ENCODE data around the gene SLC7A1.

Gene SLC7A1

GRCh38 chr13:29571876-29572570 lies 23.5 kb downstream of the SLC7A1 start:
- Histone ChIP-seq H3K27me3 (ENCODE audit: insufficient read depth, low read length) (no peaks in the 10 kb centered on the region), H3K27ac (ENCODE audit: low read depth, low read length) (no peak overlapping the region), H3K4me3 (ENCODE audit: low read depth, low read length) (no peak overlapping the region), H3K79me2 (ENCODE audit: control insufficient read depth, insufficient read depth, low read length, unreplicated experiment) (peaks cover 96% of the 10 kb centered on the region), H3K4me1 (ENCODE audit: control insufficient read depth, insufficient read depth, low read length, unreplicated experiment) (peaks cover 15% of the 10 kb centered on the region), H2AFZ (ENCODE audit: low read length, unreplicated experiment) (no peak overlapping the region), H3K36me3 (ENCODE audit: insufficient read depth, low read length) (no peaks in the 10 kb centered on the region)

GRCh38 chr13:29570051-29570654 lies 25.3 kb downstream of the SLC7A1 start:
- Histone ChIP-seq H2AFZ (ENCODE audit: low read length, unreplicated experiment) (no peak overlapping the region), H3K27me3 (ENCODE audit: insufficient read depth, low read length) (no peaks in the 10 kb centered on the region), H3K4me3 (ENCODE audit: low read depth, low read length) (no peak overlapping the region), H3K36me3 (ENCODE audit: insufficient read depth, low read length) (no peaks in the 10 kb centered on the region), H3K4me1 (ENCODE audit: control insufficient read depth, insufficient read depth, low read length, unreplicated experiment) (peaks cover 15% of the 10 kb centered on the region), H3K27ac (ENCODE audit: low read depth, low read length) (no peak overlapping the region), H3K79me2 (ENCODE audit: control insufficient read depth, insufficient read depth, low read length, unreplicated experiment) (peaks cover 96% of the 10 kb centered on the region)

- Histone ChIP-seq H3K27ac (ENCODE audit: low read depth, low read length) (no peak overlapping the region), H3K4me1 (ENCODE audit: control insufficient read depth, insufficient read depth, low read length, unreplicated experiment) (peaks cover 18% of the 10 kb centered on the region), H2AFZ (ENCODE audit: low read length, unreplicated experiment) (no peak overlapping the region), H3K27me3 (ENCODE audit: insufficient read depth, low read length) (no peaks in the 10 kb centered on the region), H3K4me3 (ENCODE audit: low read depth, low read length) (no peak overlapping the region), H3K79me2 (ENCODE audit: control insufficient read depth, insufficient read depth, low read length, unreplicated experiment) (peaks cover 96% of the 10 kb centered on the region), H3K36me3 (ENCODE audit: insufficient read depth, low read length) (no peaks in the 10 kb centered on the region)
These were observed 26.0 kb downstream of the SLC7A1 start for GRCh38 chr13:29569253-29570050.

GRCh38 chr13:29568731-29569130 lies 26.8 kb downstream of the SLC7A1 start:
- Histone ChIP-seq H3K36me3 (ENCODE audit: insufficient read depth, low read length) (no peaks in the 10 kb centered on the region), H2AFZ (ENCODE audit: low read length, unreplicated experiment) (no peak overlapping the region), H3K27me3 (ENCODE audit: insufficient read depth, low read length) (no peaks in the 10 kb centered on the region), H3K79me2 (ENCODE audit: control insufficient read depth, insufficient read depth, low read length, unreplicated experiment) (peaks cover 96% of the 10 kb centered on the region), H3K27ac (ENCODE audit: low read depth, low read length) (no peak overlapping the region), H3K4me1 (ENCODE audit: control insufficient read depth, insufficient read depth, low read length, unreplicated experiment) (peaks cover 14% of the 10 kb centered on the region), H3K4me3 (ENCODE audit: low read depth, low read length) (no peak overlapping the region)

GRCh38 chr13:29567411-29567810 lies 28.1 kb downstream of the SLC7A1 start:
- no peaks in the 10 kb centered on the region for H3K27me3 ChIP-seq (ENCODE audit: insufficient read depth, low read length)
- no peak overlapping the region for H2AFZ ChIP-seq (ENCODE audit: low read length, unreplicated experiment)

GRCh38 chr13:29566206-29566605 lies 29.3 kb downstream of the SLC7A1 start:
- H3K36me3 ChIP-seq (ENCODE audit: insufficient read depth, low read length) = no peaks in the 10 kb centered on the region
- H2AFZ ChIP-seq (ENCODE audit: low read length, unreplicated experiment) = no peak overlapping the region
- H3K4me3 ChIP-seq (ENCODE audit: low read depth, low read length) = no peak overlapping the region
- peaks cover 96% of the 10 kb centered on the region for H3K79me2 ChIP-seq (ENCODE audit: control insufficient read depth, insufficient read depth, low read length, unreplicated experiment)
- peaks cover 14% of the 10 kb centered on the region for H3K4me1 ChIP-seq (ENCODE audit: control insufficient read depth, insufficient read depth, low read length, unreplicated experiment)
- H3K27me3 ChIP-seq (ENCODE audit: insufficient read depth, low read length) = no peaks in the 10 kb centered on the region
- H3K27ac ChIP-seq (ENCODE audit: low read depth, low read length) = no peak overlapping the region

More at GRCh38 chr13:29567411-29567810, 28.1 kb downstream of the SLC7A1 start:
- no peak overlapping the region for H3K4me3 ChIP-seq (ENCODE audit: low read depth, low read length)
- no peak overlapping the region for H3K27ac ChIP-seq (ENCODE audit: low read depth, low read length)
- H3K4me1 ChIP-seq (ENCODE audit: control insufficient read depth, insufficient read depth, low read length, unreplicated experiment) = peaks cover 10% of the 10 kb centered on the region
- H3K79me2 ChIP-seq (ENCODE audit: control insufficient read depth, insufficient read depth, low read length, unreplicated experiment) = peaks cover 96% of the 10 kb centered on the region
- H3K36me3 ChIP-seq (ENCODE audit: insufficient read depth, low read length) = no peaks in the 10 kb centered on the region

GRCh38 chr13:29564818-29565217 lies 30.7 kb downstream of the SLC7A1 start:
- Histone ChIP-seq H3K27me3 (ENCODE audit: insufficient read depth, low read length) (no peaks in the 10 kb centered on the region), H3K79me2 (ENCODE audit: control insufficient read depth, insufficient read depth, low read length, unreplicated experiment) (peaks cover 87% of the 10 kb centered on the region), H3K36me3 (ENCODE audit: insufficient read depth, low read length) (no peaks in the 10 kb centered on the region), H3K4me1 (ENCODE audit: control insufficient read depth, insufficient read depth, low read length, unreplicated experiment) (peaks cover 14% of the 10 kb centered on the region), H3K27ac (ENCODE audit: low read depth, low read length) (no peak overlapping the region), H2AFZ (ENCODE audit: low read length, unreplicated experiment) (no peak overlapping the region), H3K4me3 (ENCODE audit: low read depth, low read length) (no peak overlapping the region)

- no peak overlapping the region for H2AFZ ChIP-seq (ENCODE audit: low read length, unreplicated experiment)
These were observed 31.1 kb downstream of the SLC7A1 start for GRCh38 chr13:29564373-29564772.

GRCh38 chr13:29563941-29564340 lies 31.5 kb downstream of the SLC7A1 start:
- Histone ChIP-seq H3K36me3 (ENCODE audit: insufficient read depth, low read length) (no peaks in the 10 kb centered on the region), H3K79me2 (ENCODE audit: control insufficient read depth, insufficient read depth, low read length, unreplicated experiment) (peaks cover 79% of the 10 kb centered on the region), H3K27ac (ENCODE audit: low read depth, low read length) (no peak overlapping the region), H3K4me3 (ENCODE audit: low read depth, low read length) (no peak overlapping the region), H3K4me1 (ENCODE audit: control insufficient read depth, insufficient read depth, low read length, unreplicated experiment) (peaks cover 14% of the 10 kb centered on the region), H2AFZ (ENCODE audit: low read length, unreplicated experiment) (no peak overlapping the region), H3K27me3 (ENCODE audit: insufficient read depth, low read length) (no peaks in the 10 kb centered on the region)

More at GRCh38 chr13:29564373-29564772, 31.1 kb downstream of the SLC7A1 start:
- peaks cover 83% of the 10 kb centered on the region for H3K79me2 ChIP-seq (ENCODE audit: control insufficient read depth, insufficient read depth, low read length, unreplicated experiment)
- H3K4me3 ChIP-seq (ENCODE audit: low read depth, low read length) = no peak overlapping the region
- peaks cover 14% of the 10 kb centered on the region for H3K4me1 ChIP-seq (ENCODE audit: control insufficient read depth, insufficient read depth, low read length, unreplicated experiment)
- H3K27me3 ChIP-seq (ENCODE audit: insufficient read depth, low read length) = no peaks in the 10 kb centered on the region
- H3K27ac ChIP-seq (ENCODE audit: low read depth, low read length) = no peak overlapping the region
- H3K36me3 ChIP-seq (ENCODE audit: insufficient read depth, low read length) = no peaks in the 10 kb centered on the region

- peaks cover 68% of the 10 kb centered on the region for H3K79me2 ChIP-seq (ENCODE audit: control insufficient read depth, insufficient read depth, low read length, unreplicated experiment)
- no peaks in the 10 kb centered on the region for H3K36me3 ChIP-seq (ENCODE audit: insufficient read depth, low read length)
- no peak overlapping the region for H2AFZ ChIP-seq (ENCODE audit: low read length, unreplicated experiment)
- H3K27me3 ChIP-seq (ENCODE audit: insufficient read depth, low read length) = no peaks in the 10 kb centered on the region
- no peak overlapping the region for H3K27ac ChIP-seq (ENCODE audit: low read depth, low read length)
- H3K4me1 ChIP-seq (ENCODE audit: control insufficient read depth, insufficient read depth, low read length, unreplicated experiment) = peaks cover 14% of the 10 kb centered on the region
- H3K4me3 ChIP-seq (ENCODE audit: low read depth, low read length) = no peak overlapping the region
These were observed 32.6 kb downstream of the SLC7A1 start for GRCh38 chr13:29562786-29563438.
